Nucleus accumbens (tissue), 56 donors: ENCODE data around the gene ERICH3.

Experiments used
- DNase-seq, 56 donors: peaks; one replicate each; lab custom pipeline; 2025; lab: John Stamatoyannopoulos, UW

ERICH3 gene

DNA sequence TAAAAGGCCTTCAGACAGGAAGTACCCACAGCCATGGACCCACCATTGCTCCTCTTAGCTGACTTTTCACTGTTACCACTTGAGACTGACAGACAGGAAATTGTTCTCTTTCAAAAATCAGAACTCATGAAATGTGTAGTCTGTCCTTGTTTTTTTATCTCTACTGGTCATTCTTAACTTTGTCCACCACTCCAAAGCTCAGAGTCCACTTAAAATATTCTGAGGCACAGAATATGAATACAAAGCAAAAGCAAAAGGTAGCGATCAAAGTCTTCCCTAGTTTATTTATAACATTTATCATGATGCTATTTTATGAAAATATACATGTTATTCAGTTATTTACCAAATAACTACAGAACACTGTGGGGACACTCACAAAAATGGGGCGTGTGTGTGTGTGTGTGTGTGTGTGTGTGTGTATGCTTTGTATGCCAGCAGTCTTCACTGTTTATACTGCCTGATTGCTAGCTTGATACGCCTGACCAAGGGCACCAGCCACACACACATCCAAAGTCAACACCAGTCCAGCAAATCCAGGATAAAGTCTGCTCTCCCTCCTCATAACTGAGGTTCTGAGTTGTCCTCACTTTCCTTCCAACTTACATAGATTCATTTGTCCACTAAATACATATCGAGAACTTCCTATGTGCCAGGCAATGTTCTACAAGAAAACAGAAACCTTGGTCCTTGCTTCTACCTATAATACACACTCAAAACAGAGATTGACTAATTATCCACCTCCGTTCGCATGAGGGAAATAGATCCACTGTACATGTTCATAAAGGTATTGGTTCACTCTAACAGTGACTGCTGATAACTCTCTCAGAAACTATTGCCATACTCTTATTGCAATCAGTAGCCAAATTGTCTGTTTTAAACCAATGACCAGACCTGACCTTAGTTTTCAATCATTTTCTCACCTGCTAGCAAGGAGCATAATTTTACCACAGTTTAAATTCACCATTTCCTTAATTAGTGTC, 79.4 kb downstream of the ERICH3 start:
- DNase-seq: no peak

DNA sequence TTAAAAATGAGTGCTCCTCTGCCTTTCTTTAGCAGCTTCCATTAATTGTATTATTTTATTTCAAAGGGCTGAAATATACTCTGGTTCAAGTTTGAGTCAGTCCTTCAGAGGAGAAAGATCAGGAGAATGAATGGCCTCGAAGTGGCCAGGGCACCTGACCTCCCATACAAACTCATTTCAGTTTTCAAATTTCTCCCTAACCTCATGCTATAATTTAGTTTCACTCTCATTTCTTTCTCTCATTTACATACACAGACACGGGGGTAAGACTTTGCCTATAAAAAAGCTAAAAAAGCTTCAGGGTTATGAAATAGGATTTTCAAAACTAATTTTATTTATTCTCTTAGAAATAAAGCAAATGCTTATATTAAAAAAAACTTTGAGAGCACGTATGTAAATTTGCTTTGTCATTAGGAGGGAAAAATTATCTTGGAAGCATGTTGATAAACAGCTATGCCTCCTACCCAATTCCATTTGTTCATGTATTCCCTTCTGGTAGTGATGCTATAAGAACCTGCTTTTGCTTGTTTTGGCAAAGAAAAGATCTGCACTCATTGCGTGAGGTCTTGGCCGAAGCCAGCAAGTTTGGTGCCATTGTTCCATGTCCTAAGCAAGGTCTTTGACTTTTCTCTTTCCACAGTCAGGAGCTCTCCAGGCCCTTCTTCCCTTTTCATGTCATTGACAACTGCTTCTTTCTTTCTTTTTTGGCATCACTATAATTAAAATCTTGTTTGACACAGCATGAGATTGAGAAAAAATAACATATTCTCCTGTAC, 80.8 kb downstream of the ERICH3 start:
- DNase-seq: no peak

DNA sequence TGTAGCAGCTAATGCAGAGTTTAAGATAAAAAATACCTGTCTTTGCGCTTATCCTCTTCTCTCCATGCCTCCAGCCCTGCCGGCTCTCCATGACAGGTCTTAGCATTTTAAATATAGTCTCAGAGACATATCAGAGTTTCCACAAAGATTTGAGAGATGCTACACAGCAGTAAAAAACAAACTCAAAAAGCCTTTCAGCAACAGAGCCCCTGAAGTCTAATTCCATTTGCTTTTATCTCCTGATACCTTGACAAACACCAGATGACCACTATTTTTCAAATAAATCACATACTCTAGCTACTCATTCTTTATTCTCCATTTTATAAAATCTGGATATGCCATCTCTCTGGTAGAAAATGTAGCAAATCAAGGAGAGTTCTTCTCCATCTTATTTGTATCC, 81.6 kb downstream of the ERICH3 start:
- DNase-seq: no peak

DNA sequence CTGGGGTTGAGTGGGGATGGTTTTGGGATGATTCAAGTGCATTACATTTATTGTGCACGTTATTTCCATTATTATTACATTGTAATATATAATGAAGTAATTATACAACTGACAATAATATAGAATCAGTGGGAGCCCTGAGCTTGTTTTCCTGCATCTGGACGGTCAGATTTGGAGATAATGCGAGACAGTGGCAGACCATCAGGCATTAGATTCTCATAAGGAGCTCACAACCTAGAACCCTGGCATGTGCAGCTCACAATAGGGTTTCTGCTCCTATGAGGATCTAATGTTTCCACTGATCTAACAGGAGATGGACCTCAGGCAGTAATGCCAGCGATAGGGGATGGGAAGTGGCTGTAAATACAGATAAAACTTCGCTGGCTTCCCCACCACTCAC, 83.3 kb downstream of the ERICH3 start:
- DNase-seq: no peak

DNA sequence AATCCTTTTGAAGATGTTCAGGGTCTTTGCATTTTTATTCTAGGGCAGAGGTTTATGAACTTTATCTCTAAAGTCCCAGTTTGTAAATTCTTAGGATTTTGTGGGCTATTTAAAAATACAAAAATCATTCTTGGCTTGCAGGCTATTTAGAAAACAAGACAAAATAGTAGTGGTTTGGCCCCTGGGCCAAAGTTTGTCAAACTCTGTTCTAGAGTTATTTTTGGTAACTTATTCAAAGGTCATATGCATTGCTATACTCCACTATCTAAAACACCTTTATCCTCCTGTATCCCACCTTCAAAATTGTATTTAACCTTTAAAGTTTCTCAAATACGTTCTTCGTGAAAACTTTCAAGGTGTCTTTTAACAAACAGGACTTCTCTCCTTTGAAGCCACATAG, 85.7 kb downstream of the ERICH3 start:
- DNase-seq: no peak

DNA sequence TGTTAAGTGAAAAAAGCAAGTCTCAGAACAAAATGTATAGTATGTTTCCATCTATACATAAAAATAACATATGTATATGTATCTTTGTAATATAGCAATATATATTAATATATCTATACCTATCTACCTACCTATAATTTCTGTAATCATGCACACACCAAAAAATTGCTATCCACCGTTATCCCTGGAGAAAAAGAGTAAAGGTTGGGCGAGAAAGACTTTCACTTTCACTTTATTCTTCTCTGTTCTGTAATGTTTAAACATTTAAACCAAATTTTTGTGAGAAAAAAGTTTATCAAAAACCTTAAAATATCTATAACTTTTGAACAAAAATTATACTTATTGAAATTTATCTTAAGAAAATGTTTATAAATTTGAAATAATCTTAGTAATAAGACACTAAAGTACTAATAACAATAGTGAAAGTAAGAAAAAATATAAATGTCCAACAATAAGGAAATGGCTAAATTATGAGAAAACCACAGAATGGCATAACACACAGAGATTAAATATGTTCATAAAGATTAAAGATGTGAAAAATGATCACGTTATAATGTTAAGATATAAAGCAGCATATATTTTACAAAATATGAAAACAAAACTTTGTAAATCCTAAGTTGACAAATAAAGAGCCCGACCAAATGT, 87.2 kb downstream of the ERICH3 start:
- no peak for DNase-seq

DNA sequence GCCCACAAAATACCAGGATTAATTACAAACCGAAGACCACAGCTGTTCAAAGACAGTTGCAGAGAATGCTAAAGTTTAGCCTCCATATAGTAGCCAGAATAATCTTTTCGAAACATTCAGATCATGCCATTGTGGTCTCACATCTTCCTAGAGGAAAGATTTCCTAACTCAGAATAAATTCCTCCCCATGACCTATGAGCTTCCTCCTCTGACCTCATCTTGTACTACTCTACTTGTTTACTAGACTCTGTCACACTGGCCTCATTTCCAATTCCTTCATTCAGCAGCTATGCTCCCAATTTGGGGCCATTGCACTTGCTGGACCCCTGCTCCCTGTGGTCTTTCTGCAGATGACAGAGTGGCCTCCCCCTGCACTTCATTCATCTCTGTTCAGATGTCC, 89.4 kb downstream of the ERICH3 start:
- DNase-seq: no peak

DNA sequence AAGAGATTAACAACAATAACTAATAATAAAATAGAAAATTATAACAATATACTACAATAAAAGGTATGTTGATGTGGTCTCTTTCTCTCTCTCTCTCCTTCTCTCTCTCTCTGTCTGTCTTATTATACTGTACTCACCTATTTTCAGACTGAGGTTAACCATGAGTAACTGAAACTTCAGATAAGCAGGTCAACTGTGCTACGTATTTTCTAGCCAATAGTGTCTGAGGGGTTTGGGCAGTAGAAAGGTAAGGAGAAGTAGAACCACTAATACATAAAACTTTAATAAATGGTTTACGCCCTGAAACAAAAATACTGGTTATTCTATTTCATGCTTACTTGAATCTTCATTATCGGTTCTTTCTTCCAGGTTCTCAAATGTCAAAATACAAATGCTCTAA, 90.2 kb downstream of the ERICH3 start:
- no peak for DNase-seq

DNA sequence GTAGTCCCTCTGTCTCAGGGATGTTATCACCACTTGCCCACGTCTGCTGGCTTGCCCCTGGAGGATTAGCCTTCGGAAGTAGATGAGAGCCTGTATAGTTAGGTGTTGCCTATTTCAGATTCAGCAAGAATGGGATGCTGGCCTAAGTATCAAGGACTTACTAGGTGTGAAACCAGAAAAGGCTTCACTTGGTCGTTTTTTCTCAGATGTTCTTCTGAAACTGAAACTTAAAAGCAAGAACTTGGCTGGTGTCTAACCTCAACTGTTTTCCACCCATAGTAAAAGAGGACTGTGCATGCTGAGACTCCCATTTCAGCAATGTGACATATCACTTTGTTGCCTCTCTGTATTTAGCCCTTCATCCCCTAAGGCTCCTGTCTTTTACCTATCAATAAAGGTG, 94.2 kb downstream of the ERICH3 start:
- no peak for DNase-seq

DNA sequence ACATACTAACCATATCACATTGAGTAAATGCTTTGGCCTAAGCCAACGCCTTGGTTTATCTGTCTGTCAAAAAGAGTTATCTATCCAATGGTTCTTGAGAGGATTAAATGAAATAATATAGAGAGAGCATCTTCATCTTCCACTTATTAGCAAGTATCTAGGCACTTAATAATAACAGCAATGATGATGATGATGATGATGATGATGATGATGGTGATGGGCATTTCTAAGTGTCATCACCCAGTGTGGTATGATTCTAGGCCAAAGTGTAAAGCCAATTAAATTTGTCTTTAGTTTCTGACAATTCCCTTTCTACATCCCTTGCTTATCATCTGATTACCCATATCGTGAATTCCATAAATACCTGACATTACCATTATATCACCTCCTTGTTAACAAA, 95.5 kb downstream of the ERICH3 start:
- no peak for DNase-seq

DNA sequence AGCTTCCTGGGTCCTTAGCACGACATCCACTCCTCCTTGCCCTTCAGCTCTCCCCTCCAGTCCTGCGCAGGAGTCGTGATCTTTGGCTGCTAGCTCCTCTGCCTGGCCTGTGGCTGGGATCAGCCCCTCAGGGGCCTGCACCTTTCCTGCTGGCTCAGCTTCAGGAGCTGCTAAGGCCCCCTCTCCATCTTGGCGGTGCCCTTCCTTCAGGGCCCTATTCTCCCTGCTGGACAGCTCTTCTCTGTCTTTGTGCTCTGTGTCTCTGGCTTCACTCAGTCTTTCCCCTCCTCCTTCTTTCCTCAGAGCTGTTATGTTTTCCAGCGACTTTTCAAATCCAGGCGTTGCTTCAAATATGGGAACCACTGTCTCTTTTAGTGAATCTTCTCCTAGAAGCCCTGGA, 101.7 kb downstream of the ERICH3 start:
- no peak for DNase-seq

DNA sequence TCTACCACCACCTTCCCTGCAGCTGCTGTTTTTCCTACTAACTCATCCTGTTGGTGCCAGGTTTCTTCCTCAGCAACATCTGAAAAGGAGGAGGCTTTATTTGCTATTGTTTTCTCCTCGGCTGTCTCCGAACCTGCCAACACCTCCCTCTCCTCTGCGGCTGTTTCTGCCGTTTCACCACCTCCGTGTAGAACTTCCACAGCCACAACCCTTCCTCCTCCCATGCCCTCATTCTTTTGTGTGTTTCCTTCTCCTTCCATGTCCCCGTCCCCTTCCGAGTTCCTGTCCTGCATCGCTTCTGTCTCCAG, 102.1 kb downstream of the ERICH3 start:
- no peak for DNase-seq

DNA sequence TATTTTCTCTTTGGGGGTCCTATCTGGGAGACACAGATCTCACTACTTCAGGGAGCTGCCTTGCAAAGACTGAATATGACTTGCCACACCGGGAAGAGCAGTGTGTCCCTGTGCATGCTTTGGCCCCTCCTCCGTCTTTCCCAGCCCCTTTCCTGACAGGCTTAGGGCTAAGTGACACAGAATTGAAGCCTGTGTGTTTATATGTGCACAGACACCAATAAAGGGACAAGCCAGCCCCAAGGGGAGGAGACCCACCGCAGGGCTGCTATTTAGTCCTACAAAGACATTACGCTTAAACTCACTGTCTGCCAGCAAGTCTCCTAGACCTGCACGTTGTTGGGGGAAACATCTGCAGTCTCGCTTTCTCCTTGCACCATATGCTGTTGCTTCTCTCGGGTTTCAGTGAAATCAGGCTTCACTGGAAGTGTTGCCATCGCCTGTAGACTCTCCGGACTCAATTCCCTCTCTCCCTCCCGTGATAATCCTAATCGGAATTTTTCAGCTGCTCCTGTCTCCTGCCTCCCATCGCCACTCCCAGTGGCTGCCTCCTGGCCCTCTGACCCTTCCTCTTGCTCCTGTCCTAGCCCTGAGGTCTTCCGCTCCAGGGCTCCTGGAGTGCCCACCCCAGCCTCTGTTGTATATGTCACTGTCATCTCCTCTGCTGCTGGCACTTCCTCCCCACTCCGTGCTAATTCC, 102.6 kb downstream of the ERICH3 start:
- DNase-seq: no peak

DNA sequence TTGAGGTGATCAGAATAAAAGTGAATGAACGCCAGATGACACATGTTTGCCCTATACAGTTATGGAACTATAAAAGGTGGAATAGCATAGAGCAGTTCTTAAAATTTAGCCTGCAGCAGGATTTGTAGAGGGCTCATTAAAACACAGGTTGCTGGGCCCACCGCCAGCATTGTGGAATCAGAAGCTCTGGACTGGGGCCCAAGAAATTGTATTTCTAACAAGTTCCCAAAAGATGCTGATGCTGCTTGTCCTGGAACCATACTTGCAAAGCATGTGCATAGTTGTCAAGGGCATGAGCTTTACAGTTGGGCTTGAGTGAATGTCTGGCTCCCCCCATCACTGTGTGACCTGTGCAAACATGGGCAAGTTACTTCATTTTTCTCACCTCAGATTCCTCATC, 123.7 kb downstream of the ERICH3 start:
- no peak for DNase-seq

DNA sequence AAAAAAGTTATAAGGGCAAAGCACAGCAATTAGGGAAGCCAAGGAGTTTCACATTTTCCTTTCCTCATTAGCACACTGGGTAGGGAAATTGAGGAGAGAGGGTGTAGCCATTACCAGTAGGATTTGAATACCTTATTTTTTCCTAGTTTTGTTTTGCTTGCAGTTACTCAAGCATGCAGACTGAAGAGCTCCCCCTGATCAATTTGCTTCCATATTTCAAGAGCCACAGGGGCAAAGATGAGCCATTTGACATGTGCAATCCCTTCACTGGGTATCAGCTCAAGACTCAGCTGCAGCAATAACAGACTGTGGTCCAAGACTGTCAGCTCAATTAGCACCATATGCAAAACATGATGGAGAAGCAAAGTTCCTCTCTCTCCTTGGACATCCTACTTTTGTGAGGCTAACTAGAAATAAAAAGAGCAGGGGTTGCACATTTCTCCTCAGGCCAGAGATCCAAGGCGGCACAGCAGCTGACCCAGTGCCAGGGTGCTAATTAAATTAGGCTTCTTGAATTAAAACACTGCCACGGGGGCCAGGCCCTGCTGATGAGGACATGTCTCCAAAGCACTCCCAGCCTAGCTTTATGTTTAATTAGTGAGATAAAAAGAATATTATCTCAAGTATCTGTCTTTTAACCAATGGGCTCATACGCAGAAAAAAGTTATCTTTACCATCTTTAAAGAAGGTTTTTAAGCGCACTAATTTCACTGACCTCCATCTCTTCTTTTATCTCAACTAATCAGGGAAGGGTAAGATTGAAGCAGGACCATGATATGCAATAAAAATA, 124.4 kb downstream of the ERICH3 start:
- no peak for DNase-seq

DNA sequence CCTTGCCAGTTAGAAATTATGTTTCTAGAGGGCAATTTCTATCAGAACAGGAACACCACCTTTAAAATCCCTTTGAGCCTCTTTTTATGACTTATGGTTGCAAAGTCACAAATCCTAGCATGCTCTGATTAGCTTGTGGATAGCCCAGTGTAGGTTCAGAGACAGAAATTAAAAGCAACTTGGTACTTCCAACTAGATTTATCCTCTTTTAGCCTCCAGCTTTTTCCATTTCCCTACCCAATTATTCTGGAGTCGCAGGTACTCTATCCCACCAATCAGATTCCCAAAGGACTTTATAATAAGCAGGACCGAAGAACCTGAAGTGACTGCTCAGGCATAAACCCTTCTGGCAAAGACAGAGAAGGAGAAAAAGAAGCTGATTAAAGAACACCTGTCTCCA, 127.8 kb downstream of the ERICH3 start:
- no peak for DNase-seq

DNA sequence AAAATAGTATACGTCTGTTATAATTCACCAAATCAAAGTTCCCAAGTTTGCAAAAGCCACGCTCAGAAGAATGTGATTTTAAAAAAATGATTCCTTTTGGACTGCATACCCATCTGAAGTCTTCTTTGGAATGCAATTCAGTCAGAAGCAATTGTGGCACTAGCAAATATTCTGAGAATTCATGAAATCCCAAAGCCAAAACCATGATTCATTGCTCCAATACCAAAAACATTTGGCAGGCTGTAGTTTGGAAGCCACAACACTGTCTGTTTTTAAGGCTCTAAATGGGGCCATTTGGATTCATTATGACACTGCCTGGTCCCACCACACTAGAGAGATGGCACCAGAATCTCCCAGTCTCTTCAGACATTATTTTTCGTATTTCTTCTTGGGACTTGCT, 139.4 kb downstream of the ERICH3 start:
- no peak for DNase-seq

DNA sequence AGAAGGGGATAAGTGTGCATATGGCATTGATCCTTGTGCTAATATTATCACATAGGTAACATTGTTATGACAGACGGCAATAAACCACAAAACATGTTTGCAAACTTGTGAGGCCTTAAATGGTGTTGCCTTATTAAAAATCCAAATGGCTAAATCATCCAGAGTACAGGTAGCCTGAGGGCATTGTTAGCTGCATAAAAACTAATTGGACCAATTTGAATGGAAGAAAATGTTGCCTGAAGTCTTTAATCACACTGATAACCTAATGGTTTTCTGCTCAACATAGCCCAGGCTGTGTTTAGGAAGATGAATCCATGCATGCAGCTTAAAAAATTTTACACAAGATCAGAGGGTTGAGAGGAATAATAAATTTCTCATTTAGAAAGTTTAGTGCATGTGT, 141.8 kb downstream of the ERICH3 start:
- no peak for DNase-seq

DNA sequence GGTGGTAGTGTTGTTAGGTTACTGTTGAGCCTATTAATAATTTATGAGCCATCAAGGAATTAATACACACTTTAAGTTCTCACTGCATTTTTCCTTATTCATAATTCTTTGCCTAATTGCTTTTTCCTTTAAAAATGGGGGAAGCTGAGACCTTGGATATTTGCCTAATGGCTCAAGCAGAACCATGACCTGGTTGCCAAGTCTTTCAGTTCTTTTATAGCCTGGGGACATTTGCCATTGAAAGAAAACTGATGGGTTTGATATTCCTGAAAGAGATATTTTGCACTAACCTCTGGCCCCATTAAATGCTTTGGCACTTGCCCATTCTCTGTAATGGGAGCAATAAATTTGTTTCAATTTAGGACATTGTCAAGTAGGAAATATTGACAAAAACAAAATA, 142.7 kb downstream of the ERICH3 start:
- DNase-seq: no peak

DNA sequence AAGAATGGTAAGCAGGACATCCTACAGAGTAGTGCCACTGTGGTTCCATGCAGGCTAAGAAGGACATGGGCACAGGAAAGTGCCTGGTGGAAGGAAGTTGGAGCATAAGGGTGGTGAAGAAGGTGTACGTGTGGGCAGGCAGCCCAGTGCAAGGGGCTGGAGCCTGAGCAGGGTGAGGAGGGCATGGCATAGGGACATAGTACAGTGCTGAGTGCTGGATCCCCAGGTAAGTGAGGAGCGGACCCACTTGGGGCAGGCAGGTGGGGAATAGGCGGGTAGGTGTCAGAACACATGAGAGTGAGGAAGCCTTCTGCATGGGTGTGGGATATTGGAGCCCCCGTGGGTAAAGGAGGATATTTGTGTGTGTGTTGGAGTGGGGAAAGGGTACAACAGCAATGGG, 145.5 kb downstream of the ERICH3 start:
- no peak for DNase-seq
